OCI-LY1 (cell line): ENCODE data around the gene IL17RB.

Experiments
- CTCF ChIP-seq: fragments of 200-600 bp; sonication (generic), shearing (Covaris generic); IDR thresholded peaks from 2 replicates; pipeline ENCODE4 v1.5.1; 2017; ENCODE audit warnings: mild to moderate bottlenecking, antibody characterized with exemption, low read length, moderate library complexity, mixed read lengths
- EZH2 ChIP-seq: fragments of 200-600 bp; sonication (generic), shearing (Covaris generic); IDR thresholded peaks from 2 replicates; pipeline ENCODE4 v1.8.0; 2017; ENCODE audit warnings: borderline replicate concordance, mixed run types, mild to moderate bottlenecking, antibody characterized with exemption, low read length, moderate library complexity, mixed read lengths

- no peak for TF ChIP-seq CTCF
- no peak for TF ChIP-seq EZH2
Observed at GRCh38 chr3:53859178-53859577, 12.8 kb downstream of the IL17RB start.
